ENCODE results near the gene RABGGTA. TPM values are rescaled to one million over a fixed set of nuclear protein-coding genes. Genes with fewer than 3 reads are reported as not detected.

Gene RABGGTA
- total RNA-seq, 1 donor from 2014 or later: 39.0 TPM

DNA sequence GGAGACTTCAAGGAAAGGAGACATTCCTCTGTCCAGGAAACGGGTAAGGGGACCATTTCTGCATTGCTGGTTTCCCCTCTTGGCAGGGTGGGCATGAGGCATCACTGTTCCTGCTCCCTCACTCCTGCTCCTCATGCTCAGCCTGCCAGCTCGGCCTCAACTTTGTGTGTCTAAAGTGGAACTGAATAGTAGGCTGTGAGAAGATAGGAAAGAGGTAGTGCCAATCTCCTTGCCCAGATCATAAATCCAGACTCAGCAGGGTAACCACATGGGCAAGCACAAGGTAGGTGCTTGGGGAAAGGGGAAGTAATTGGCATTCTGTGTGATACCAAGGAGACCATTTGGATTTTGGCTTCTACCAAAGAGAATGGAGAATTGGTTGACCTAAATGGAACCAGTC, 42.5 kb upstream of the RABGGTA start:
- no peak for DNase-seq (ENCODE audit: low read depth)
- no peak overlapping the region for H3K4me3 ChIP-seq (ENCODE audit: low read depth, low read length)
- TF ChIP-seq, protein P1, sequence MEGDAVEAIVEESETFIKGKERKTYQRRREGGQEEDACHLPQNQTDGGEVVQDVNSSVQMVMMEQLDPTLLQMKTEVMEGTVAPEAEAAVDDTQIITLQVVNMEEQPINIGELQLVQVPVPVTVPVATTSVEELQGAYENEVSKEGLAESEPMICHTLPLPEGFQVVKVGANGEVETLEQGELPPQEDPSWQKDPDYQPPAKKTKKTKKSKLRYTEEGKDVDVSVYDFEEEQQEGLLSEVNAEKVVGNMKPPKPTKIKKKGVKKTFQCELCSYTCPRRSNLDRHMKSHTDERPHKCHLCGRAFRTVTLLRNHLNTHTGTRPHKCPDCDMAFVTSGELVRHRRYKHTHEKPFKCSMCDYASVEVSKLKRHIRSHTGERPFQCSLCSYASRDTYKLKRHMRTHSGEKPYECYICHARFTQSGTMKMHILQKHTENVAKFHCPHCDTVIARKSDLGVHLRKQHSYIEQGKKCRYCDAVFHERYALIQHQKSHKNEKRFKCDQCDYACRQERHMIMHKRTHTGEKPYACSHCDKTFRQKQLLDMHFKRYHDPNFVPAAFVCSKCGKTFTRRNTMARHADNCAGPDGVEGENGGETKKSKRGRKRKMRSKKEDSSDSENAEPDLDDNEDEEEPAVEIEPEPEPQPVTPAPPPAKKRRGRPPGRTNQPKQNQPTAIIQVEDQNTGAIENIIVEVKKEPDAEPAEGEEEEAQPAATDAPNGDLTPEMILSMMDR (conservative IDR thresholded peaks at IDR 0.05; ENCODE audit: low read depth, low read length): no peak

DNA sequence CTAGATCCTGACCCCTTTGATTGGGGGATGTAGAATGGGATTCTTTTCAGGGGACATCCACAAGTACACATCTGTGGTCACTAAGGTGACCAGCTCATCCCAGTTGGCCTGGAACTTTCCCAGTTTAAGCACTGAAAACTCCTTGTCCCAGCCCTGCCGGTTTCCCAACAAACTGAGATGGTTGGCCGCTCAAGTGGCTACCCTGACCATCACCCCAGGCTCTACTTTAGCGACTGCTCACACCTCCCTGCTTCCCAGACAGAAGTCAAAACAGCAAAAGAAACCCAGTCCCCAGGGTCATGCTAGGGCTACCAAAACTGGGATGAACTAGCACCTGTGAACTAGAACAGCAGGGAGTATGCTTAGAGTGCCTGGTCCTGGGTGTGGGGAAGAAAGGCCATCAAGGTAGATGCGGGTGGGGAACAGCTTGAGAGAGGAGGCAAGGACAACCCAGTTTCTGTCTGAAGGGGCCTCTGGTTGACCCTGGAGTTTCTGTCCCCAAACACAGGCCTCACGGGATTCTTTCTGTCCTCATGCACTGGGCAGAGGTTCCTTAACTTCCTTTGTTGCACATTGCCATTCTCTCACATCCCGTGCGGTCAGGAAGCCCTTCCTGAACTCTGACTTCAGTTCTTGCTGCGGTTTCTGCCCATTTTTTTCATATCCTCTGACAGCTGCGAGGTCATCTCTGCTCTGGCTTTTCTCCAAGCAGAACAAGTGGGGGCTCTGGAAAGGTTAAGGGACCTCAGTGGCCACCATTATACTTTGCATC, 41.5 kb upstream of the RABGGTA start:
- DNase-seq (ENCODE audit: low read depth): no peak
- TF ChIP-seq, protein P1 (conservative IDR thresholded peaks at IDR 0.05; ENCODE audit: low read depth, low read length): no peak

DNA sequence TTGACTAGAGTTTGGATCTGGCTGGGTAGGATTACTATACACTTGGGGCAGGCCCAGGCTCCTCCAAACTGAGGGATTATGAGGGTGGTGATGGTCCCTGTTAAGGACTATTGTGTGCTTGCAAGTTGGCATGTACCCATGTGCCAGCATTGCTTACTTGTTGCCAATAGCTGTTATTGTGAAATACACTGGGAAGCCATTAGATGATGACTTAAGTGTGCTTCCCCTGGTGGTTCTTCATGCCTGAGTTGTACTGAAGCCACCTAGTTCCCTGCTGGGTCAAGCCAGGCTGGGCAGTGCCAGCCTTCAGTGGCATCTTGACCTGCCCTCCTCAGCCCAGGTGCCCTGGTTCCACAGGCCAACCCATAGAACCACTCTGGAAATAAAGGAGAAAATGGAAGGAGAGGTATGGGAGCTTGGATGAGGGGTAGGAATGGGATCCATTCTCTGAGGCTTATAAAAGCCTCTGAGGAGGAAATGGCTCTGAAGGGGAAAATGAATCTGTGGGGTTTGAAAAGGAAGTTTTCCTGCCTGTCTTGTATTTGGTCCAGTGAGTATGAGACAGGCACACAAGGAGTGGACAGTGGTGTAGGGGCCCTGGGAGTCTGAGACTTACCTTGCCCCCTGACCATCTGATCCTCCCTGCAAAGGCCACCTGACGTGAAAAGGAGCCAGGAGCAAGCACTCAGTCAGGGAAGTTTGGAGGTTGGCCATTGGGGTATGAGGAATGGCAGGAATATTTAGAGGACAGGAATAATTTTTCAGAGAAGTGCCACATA, 40.6 kb upstream of the RABGGTA start:
- TF ChIP-seq, protein P1 (conservative IDR thresholded peaks at IDR 0.05; ENCODE audit: low read depth, low read length): peak; percentile 24
- H3K4me3 ChIP-seq (ENCODE audit: low read depth, low read length): no peak overlapping the region

More for the DNA sequence above, 41.5 kb upstream of the RABGGTA start:
- no peak overlapping the region for H3K4me3 ChIP-seq (ENCODE audit: low read depth, low read length)

DNA sequence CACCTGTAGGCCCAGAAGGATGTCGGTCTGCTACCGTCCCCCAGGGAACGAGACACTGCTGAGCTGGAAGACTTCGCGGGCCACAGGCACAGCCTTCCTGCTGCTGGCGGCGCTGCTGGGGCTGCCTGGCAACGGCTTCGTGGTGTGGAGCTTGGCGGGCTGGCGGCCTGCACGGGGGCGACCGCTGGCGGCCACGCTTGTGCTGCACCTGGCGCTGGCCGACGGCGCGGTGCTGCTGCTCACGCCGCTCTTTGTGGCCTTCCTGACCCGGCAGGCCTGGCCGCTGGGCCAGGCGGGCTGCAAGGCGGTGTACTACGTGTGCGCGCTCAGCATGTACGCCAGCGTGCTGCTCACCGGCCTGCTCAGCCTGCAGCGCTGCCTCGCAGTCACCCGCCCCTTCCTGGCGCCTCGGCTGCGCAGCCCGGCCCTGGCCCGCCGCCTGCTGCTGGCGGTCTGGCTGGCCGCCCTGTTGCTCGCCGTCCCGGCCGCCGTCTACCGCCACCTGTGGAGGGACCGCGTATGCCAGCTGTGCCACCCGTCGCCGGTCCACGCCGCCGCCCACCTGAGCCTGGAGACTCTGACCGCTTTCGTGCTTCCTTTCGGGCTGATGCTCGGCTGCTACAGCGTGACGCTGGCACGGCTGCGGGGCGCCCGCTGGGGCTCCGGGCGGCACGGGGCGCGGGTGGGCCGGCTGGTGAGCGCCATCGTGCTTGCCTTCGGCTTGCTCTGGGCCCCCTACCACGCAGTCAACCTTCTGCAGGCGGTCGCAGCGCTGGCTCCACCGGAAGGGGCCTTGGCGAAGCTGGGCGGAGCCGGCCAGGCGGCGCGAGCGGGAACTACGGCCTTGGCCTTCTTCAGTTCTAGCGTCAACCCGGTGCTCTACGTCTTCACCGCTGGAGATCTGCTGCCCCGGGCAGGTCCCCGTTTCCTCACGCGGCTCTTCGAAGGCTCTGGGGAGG, 39.5 kb upstream of the RABGGTA start, which contains the start of gene LTB4R:
LTB4R (plus strand) TSS at position 857 of the 959 bp plus-strand sequence. CDS start 4,150 bp downstream, outside the sequence.
- TF ChIP-seq, protein P1 (conservative IDR thresholded peaks at IDR 0.05; ENCODE audit: low read depth, low read length): peak; percentile 27
- DNase-seq (ENCODE audit: low read depth): no peak
- H3K4me3 ChIP-seq (ENCODE audit: low read depth, low read length): peak within 1 kb of the TSS; percentile 11

More for the DNA sequence above, 40.6 kb upstream of the RABGGTA start:
- peak; percentile 77 for DNase-seq (ENCODE audit: low read depth)

DNA sequence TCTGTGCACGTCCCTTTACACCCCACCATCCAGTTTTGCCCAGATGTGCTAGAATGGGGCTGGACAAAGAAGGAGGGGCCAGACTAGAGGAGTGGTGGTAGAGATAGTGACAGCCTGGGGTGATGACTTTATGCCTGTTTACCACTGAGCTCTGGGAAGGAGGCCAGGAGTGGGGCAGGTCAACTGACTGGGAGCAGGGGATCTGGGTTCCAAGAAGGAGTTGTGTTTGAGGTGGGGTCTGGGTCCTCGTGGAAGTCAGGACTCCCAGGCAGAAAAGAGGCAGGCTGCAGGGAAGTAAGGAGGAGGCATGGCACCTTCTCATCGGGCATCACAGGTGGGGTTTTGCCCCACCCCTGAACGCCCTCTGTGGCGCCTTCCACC, 38.9 kb upstream of the RABGGTA start:
- H3K4me3 ChIP-seq (ENCODE audit: low read depth, low read length): no peak overlapping the region
- TF ChIP-seq, protein P1 (conservative IDR thresholded peaks at IDR 0.05; ENCODE audit: low read depth, low read length): no peak

DNA sequence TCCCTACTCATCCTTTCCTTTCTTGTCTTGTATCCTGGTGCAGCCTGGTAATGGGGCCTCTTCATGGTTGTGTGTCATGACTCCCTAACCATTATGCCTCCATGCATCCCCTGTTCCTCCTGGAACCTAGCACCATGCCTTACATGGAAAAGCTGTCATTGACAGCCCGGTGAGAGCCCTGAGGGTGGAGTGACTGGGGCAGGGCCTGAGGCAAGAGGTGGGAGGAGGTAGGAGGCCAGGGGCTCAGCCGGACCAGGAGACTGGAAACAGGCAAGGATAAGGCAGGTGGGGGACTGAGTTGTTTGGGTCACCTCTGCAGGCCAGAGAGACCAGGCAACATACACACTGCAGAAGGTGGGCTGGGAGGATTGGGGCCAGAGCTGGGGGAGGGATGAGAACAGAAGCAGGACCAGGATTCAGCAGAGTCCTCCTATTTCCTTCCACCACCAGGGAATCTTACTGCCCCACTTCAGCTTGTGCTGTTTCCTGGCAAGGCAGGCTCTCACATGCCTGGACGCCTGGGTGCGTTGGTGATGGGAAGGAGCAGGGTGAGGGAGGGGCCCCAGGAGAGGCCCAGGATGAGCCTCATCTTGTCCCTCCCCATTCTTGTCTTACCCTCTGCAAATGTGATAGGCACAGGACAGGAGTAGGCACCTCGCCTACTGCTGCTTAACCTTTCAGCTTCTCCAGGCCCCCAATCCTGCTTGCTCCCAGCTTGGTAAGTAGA, 38.3 kb upstream of the RABGGTA start, which contains the start of gene LTB4R2:
LTB4R2 (plus strand) TSS at position 603 of the 727 bp plus-strand sequence. CDS start 525 bp downstream, outside the sequence.
- H3K4me3 ChIP-seq (ENCODE audit: low read depth, low read length): peak within 1 kb of the TSS; percentile 11
- TF ChIP-seq, protein P1 (conservative IDR thresholded peaks at IDR 0.05; ENCODE audit: low read depth, low read length): no peak
- DNase-seq (ENCODE audit: low read depth): no peak

More for the DNA sequence above, 38.9 kb upstream of the RABGGTA start:
- DNase-seq (ENCODE audit: low read depth): no peak
